Neural progenitor cell (in vitro differentiated cells): ENCODE data around the gene PLPPR3. TPM values are rescaled to one million over a fixed set of nuclear protein-coding genes. Genes with fewer than 3 reads are reported as not detected.

Experiments
- DNase-seq: peaks from one replicate; pipeline ENCODE4 v3.0.0-alpha.2; 2016; ENCODE audit warnings: low spot score
- H2AFZ ChIP-seq: fragments of 200-600 bp; sonication (generic); replicated peaks from 2 replicates; pipeline ENCODE4 v1.6.1; 2016; ENCODE audit warnings: antibody characterized with exemption
- H3F3A ChIP-seq: fragments of 200-600 bp; sonication (generic); 2 replicates; pipeline ENCODE4 v1.6.1; 2016; ENCODE audit warnings: antibody characterized with exemption, low read depth
- H3K27ac ChIP-seq: fragments of 200-600 bp; sonication (generic); 2 replicates; pipeline ENCODE4 v1.5.1; 2016; ENCODE audit warnings: mild to moderate bottlenecking
- H3K27me3 ChIP-seq: fragments of 200-600 bp; sonication (generic); 2 replicates; pipeline ENCODE4 v1.6.1; 2016; ENCODE audit warnings: mild to moderate bottlenecking, moderate library complexity
- H3K36me3 ChIP-seq: fragments of 200-600 bp; sonication (generic); 2 replicates; pipeline ENCODE4 v1.5.1; 2016
- H3K4me1 ChIP-seq: fragments of 200-600 bp; sonication (generic); 2 replicates; pipeline ENCODE4 v1.6.1; 2016; ENCODE audit warnings: mixed run types
- H3K4me2 ChIP-seq: fragments of 200-600 bp; sonication (generic); 2 replicates; pipeline ENCODE4 v1.6.1; 2016
- H3K4me3 ChIP-seq: fragments of 200-600 bp; sonication (generic); 2 replicates; pipeline ENCODE4 v1.5.1; 2016
- H3K79me2 ChIP-seq: fragments of 200-600 bp; sonication (generic); 2 replicates; pipeline ENCODE4 v1.6.1; 2016; ENCODE audit warnings: low read depth
- H3K9ac ChIP-seq: fragments of 200-600 bp; sonication (generic); 2 replicates; pipeline ENCODE4 v1.6.1; 2016
- H3K9me3 ChIP-seq: fragments of 200-600 bp; sonication (generic); 2 replicates; pipeline ENCODE4 v1.5.1; 2016; ENCODE audit warnings: low read depth
- H4K20me1 ChIP-seq: fragments of 200-600 bp; sonication (generic); 2 replicates; pipeline ENCODE4 v1.6.1; 2016; ENCODE audit warnings: low read depth
- H3K27ac Mint-ChIP-seq: 3 replicates; pipeline ENCODE4 v1.8.0; 2021; ENCODE audit warnings: mixed read lengths
- H3K27me3 Mint-ChIP-seq: 2 replicates; pipeline ENCODE4 v1.8.0; 2022; ENCODE audit warnings: low read depth, mild to moderate bottlenecking, inconsistent platforms, moderate library complexity, mixed read lengths; ENCODE audit not compliant: insufficient read depth
- H3K36me3 Mint-ChIP-seq: 3 replicates; pipeline ENCODE4 v1.8.0; 2021; ENCODE audit warnings: mixed read lengths
- H3K4me1 Mint-ChIP-seq: 3 replicates; pipeline ENCODE4 v1.8.0; 2021; ENCODE audit warnings: mixed read lengths
- H3K4me3 Mint-ChIP-seq: 3 replicates; pipeline ENCODE4 v1.8.0; 2021; ENCODE audit warnings: mild to moderate bottlenecking, moderate library complexity, mixed read lengths
- H3K9me3 Mint-ChIP-seq: 3 replicates; pipeline ENCODE4 v1.8.0; 2020; ENCODE audit warnings: mixed read lengths
- CTCF ChIP-seq: fragments of 200-600 bp; sonication (generic); IDR thresholded peaks from 2 replicates; pipeline ENCODE4 v1.5.1; 2017; ENCODE audit warnings: antibody characterized with exemption, mild to moderate bottlenecking
- EZH2 ChIP-seq: fragments of 200-600 bp; sonication (generic); IDR thresholded peaks from 2 replicates; pipeline ENCODE4 v1.6.1; 2017; ENCODE audit warnings: antibody characterized with exemption, mild to moderate bottlenecking, moderate library complexity
- EZH2phosphoT487 ChIP-seq: fragments of 200-600 bp; sonication (generic); IDR thresholded peaks from 2 replicates; pipeline ENCODE4 v1.6.1; 2017; ENCODE audit warnings: antibody characterized with exemption
- total RNA-seq: library from RNA; depleted of rRNA; stranded (reverse); fragments of >200 nt; gene quantifications from 2 replicates; pipeline ENCODE4 v1.2.3, GENCODE V29; 2015; ENCODE audit warnings: low replicate concordance

PLPPR3 gene
- total RNA-seq, 1 donor from 2014 or later, result 15.6 TPM

- no peaks in the 10 kb centered on the region for H3K36me3 ChIP-seq
- Mint-ChIP-seq H3K4me3 (peak overlapping the region; percentile 97), H3K4me1 (peaks cover 44% of the 10 kb centered on the region), H3K27ac (peak overlapping the region; percentile 87), H3K9me3 (no peaks in the 10 kb centered on the region), H3K27me3 (peaks cover 9% of the 10 kb centered on the region), H3K36me3 (peaks cover 16% of the 10 kb centered on the region)
- peak overlapping the region; percentile 94 for H3K4me2 ChIP-seq
- peak; percentile 41 for DNase-seq
- H3K27me3 ChIP-seq, result no peaks in the 10 kb centered on the region
- H3K9ac ChIP-seq, result peak overlapping the region; percentile 94
- TF ChIP-seq EZH2phosphoT487, result no peak
- no peak for TF ChIP-seq CTCF
- no peak for TF ChIP-seq EZH2
- no peak overlapping the region for H2AFZ ChIP-seq
- peaks cover 58% of the 10 kb centered on the region for H3K79me2 ChIP-seq
- H4K20me1 ChIP-seq, result peaks cover 57% of the 10 kb centered on the region
- H3K27ac ChIP-seq, result peak overlapping the region; percentile 99
- peaks cover 34% of the 10 kb centered on the region for H3F3A ChIP-seq
- H3K9me3 ChIP-seq, result no peaks in the 10 kb centered on the region
- peak overlapping the region; percentile 89 for H3K4me3 ChIP-seq
- peaks cover 39% of the 10 kb centered on the region for H3K4me1 ChIP-seq
Measured at GRCh38 chr19:798415-799075, 23.2 kb downstream of the PLPPR3 start.

- Histone ChIP-seq H3K4me2 (peak overlapping the region; percentile 94), H4K20me1 (peaks cover 49% of the 10 kb centered on the region), H3K9ac (peak overlapping the region; percentile 94), H3K9me3 (no peaks in the 10 kb centered on the region), H3K27me3 (no peaks in the 10 kb centered on the region), H3F3A (peaks cover 29% of the 10 kb centered on the region), H3K4me1 (peaks cover 39% of the 10 kb centered on the region), H3K36me3 (no peaks in the 10 kb centered on the region), H3K79me2 (peaks cover 50% of the 10 kb centered on the region), H2AFZ (no peak overlapping the region), H3K4me3 (peak overlapping the region; percentile 89), H3K27ac (peak overlapping the region; percentile 99)
- peak; percentile 96 for DNase-seq
- H3K4me3 Mint-ChIP-seq, result peak overlapping the region; percentile 97
- H3K36me3 Mint-ChIP-seq, result peaks cover 12% of the 10 kb centered on the region
- peak overlapping the region; percentile 87 for H3K27ac Mint-ChIP-seq
- H3K9me3 Mint-ChIP-seq, result no peaks in the 10 kb centered on the region
- H3K27me3 Mint-ChIP-seq, result peaks cover 4% of the 10 kb centered on the region
- H3K4me1 Mint-ChIP-seq, result peaks cover 38% of the 10 kb centered on the region
- no peak for TF ChIP-seq EZH2phosphoT487
- TF ChIP-seq EZH2, result no peak
- no peak for TF ChIP-seq CTCF
Measured at GRCh38 chr19:797528-798414, 24.0 kb downstream of the PLPPR3 start.

- peak within 1 kb of the TSS; percentile 81 for H2AFZ ChIP-seq
- no peaks in the 10 kb centered on the region for H3K36me3 ChIP-seq
- peak within 1 kb of the TSS; percentile 89 for H3K4me3 ChIP-seq
- Mint-ChIP-seq H3K4me1 (peaks cover 29% of the 10 kb centered on the region), H3K27ac (peak within 1 kb of the TSS; percentile 87), H3K9me3 (no peaks in the 10 kb centered on the region), H3K4me3 (peak within 1 kb of the TSS; percentile 97), H3K36me3 (peaks cover 8% of the 10 kb centered on the region), H3K27me3 (peaks cover 3% of the 10 kb centered on the region)
- no peak for TF ChIP-seq EZH2
- peaks cover 41% of the 10 kb centered on the region for H4K20me1 ChIP-seq
- peak within 1 kb of the TSS; percentile 99 for H3K27ac ChIP-seq
- H3K4me1 ChIP-seq, result peaks cover 30% of the 10 kb centered on the region
- H3K4me2 ChIP-seq, result peak within 1 kb of the TSS; percentile 94
- H3K79me2 ChIP-seq, result peaks cover 41% of the 10 kb centered on the region
- H3K9ac ChIP-seq, result peak within 1 kb of the TSS; percentile 94
- no peaks in the 10 kb centered on the region for H3K27me3 ChIP-seq
- H3F3A ChIP-seq, result peaks cover 23% of the 10 kb centered on the region
- DNase-seq, result peak; percentile 100
- H3K9me3 ChIP-seq, result no peaks in the 10 kb centered on the region
Measured at GRCh38 chr19:796692-797527, 24.8 kb downstream of the PLPPR3 start, which contains the start of gene PTBP1. TSS of gene PTBP1 (plus strand) at chr19:797452. CDS start at chr19:797498, 46 bp downstream.
